GM21423 (cell line): Measurements from ENCODE around the gene BPTF.
"Not testable (repeated sequence)": the region's sequence is repeated elsewhere in the genome, so short reads cannot be mapped to it uniquely, and the experiment has no call there.

ENCODE experiments used
- ATAC-seq: cut with Tn5 transposase; IDR thresholded peaks from one replicate; pipeline ENCODE4 v1.9.1; 2021; ENCODE audit warnings: mild to moderate bottlenecking, moderate library complexity; ENCODE audit not compliant: unreplicated experiment

BPTF gene

GRCh38 chr17:67867591-67867990 is 42.3 kb downstream of the BPTF start:
- ATAC-seq: no peak

- no peak for ATAC-seq
Measured at GRCh38 chr17:67868176-67868575, 42.9 kb downstream of the BPTF start.

GRCh38 chr17:67879662-67880061 is 54.4 kb downstream of the BPTF start:
- ATAC-seq: no peak

GRCh38 chr17:67881083-67881482 is 55.8 kb downstream of the BPTF start:
- no peak for ATAC-seq

- no peak for ATAC-seq
Measured at GRCh38 chr17:67884741-67885140, 59.4 kb downstream of the BPTF start.

GRCh38 chr17:67891481-67892119 is 66.3 kb downstream of the BPTF start:
- ATAC-seq: no peak

- no peak for ATAC-seq
Measured at GRCh38 chr17:67902511-67903231, 77.4 kb downstream of the BPTF start.

- not testable (repeated sequence) for ATAC-seq
Measured at GRCh38 chr17:67905298-67905697, 80.0 kb downstream of the BPTF start.

- ATAC-seq: not testable (repeated sequence)
Measured at GRCh38 chr17:67910117-67910803, 85.0 kb downstream of the BPTF start.

DNA sequence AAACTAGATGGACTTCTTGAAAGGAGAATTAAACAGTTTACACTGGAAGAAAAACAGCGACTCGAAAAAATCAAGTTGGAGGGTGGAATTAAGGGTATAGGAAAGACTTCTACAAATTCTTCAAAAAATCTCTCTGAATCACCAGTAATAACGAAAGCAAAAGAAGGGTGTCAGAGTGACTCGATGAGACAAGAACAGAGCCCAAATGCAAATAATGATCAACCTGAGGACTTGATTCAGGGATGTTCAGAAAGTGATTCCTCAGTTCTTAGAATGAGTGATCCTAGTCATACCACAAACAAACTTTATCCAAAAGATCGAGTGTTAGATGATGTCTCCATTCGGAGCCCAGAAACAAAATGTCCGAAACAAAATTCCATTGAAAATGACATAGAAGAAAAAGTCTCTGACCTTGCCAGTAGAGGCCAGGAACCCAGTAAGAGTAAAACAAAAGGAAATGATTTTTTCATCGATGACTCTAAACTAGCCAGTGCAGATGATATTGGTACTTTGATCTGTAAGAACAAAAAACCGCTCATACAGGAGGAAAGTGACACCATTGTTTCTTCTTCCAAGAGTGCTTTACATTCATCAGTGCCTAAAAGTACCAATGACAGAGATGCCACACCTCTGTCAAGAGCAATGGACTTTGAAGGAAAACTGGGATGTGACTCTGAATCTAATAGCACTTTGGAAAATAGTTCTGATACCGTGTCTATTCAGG is 85.9 kb downstream of the BPTF start:
- ATAC-seq: no peak

GRCh38 chr17:67912088-67912487 is 86.8 kb downstream of the BPTF start:
- ATAC-seq: no peak

DNA sequence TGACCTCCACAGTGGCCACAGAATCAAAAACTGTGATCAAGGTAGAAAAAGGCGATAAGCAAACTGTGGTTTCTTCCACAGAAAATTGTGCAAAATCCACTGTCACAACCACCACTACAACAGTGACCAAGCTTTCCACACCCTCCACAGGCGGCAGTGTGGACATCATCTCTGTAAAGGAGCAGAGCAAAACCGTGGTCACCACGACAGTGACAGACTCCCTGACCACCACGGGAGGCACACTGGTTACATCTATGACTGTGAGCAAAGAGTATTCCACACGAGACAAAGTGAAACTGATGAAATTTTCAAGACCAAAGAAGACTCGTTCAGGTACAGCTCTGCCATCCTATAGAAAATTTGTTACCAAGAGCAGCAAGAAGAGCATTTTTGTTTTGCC is 87.4 kb downstream of the BPTF start:
- no peak for ATAC-seq

DNA sequence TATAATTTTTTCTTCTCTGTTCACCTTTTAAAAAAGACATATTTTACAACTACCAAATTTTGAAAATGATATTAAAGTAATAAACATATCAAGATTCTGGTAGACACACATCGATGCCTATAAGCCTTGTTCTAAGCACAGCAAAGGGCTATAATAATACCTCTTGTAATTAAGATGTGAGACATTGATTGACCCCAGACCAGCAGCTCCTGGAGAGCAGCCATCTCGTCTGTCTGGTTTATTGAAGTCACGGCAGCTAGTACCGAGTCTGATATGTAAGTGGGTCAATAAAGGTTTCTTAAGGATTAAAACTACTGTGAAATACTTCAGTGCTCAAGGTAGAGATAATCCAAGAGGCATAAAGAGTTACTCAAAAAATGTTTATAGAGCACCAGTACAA is 94.9 kb downstream of the BPTF start:
- ATAC-seq: no peak

GRCh38 chr17:67922503-67922902 is 97.2 kb downstream of the BPTF start:
- ATAC-seq: no peak

DNA sequence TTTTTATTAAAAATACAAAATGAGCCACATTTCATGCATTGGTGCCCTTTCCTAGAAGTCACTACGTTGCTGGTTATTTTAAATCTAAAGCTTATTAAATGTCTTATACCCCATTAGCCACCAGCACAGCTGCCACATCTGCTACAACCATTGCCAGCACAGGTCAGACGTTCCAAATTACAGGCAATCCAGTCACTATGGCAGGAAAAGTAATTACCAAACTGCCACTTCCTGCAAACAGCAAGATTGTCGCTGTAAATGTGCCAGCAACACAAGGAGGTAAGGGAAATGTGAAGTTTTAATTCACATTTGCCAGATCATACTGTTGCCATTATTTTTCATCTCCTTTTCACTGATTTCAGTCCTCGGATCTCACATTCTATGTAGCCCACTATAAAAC is 103.5 kb downstream of the BPTF start:
- not testable (repeated sequence) for ATAC-seq

DNA sequence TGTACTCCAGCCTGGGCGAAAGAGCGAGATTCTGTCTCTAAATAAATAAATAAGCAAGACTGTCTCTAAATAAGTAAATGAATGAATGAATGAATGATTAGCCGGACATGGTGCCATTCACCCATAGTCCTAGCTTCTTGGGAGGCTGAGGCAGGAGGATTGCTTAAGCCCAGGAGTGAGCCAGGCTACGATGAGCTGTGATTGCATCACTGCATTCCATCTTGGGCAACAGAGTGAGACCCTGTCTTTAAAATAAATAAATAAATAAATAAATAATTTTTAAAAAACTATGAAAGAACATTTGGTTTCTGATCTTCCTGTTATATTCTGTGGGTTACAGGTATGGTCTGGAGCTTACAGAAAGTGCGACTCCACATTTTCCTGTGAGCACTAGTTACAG is 105.9 kb downstream of the BPTF start:
- ATAC-seq: no peak

DNA sequence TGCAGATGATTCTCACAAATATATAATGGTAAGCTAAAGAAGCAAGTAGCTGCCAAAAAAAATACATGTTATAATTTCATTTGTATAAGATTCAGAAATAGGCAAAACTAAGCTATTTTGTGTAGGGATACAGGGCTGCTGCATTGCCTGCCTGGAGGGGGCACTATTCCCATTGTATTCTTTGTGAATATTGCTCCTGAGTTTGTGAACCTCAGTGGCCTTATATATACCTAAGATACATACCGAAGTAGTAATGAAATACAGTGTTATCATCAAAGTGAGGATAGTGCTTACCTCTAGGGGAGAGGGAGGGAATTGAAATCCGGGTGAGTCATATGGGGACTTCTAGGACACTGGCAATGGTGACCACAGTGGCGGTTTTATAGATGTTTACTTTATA is 117.5 kb downstream of the BPTF start:
- ATAC-seq: no peak

DNA sequence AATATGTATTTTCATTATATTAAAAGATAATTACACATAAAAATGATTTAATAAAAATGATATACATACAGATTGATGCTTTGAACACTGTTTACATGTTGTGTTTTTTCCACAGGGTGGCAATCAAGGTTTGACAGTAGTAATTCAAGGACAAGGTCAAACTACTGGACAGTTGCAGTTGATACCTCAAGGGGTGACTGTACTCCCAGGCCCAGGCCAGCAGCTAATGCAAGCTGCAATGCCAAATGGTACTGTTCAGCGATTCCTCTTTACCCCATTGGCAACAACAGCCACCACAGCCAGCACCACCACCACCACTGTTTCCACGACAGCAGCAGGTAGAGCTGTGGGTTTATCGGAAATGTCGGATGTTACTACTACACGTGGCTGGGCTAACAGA is 118.7 kb downstream of the BPTF start:
- no peak for ATAC-seq

- no peak for ATAC-seq
Measured at GRCh38 chr17:67946513-67946912, 121.2 kb downstream of the BPTF start.

- ATAC-seq: no peak
Measured at GRCh38 chr17:67947325-67947813, 122.1 kb downstream of the BPTF start.

DNA sequence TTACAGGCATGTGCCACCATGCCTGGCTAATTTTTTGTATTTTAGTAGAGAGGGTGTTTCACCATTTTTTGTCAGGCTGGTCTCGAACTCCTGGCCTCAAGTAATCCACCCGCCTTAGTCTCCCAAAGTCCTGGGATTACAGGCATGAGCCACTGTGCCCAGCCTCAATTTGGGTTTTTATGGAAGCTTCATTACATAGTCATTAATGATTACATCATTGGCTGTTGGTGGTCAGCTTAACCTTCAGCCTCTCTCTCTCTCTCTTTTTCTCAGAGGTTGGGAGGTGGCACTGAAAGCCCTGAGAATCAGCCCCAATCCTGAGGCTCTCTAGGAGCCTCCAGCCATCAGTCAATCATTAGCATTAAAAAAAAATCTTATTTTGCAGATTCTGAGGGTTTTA is 125.6 kb downstream of the BPTF start:
- no peak for ATAC-seq
